ENCODE data around the gene NBPF15. TPM values are rescaled to one million over a fixed set of nuclear protein-coding genes. Genes with fewer than 3 reads are reported as not detected.
"Not testable (repeated sequence)": the region's sequence is repeated elsewhere in the genome, so short reads cannot be mapped to it uniquely, and the experiment has no call there.

The NBPF15 gene
- total and polyA plus RNA-seq, 9 of the 15 experiments (the other 6 are each of a cell fraction or from before 2014, with no cell fraction given): 1.8 to 13.2 (median 6.0) TPM

GRCh38 chr1:144412491-144413403 is 48.7 kb downstream of the NBPF15 start (continued):
- TF ChIP-seq GMEB1 (CRISPR knock-in tag; IDR thresholded peaks at IDR 0.05): peak; percentile 37; the same call in 1 of the 2 replicates
- peak; percentile 26 for TF ChIP-seq TAL1 (IDR thresholded peaks at IDR 0.05)
- TF ChIP-seq ESRRB (CRISPR knock-in tag; IDR thresholded peaks at IDR 0.05; ENCODE audit: borderline replicate concordance): peak; percentile 99
- not testable (repeated sequence) for TF ChIP-seq REST (IDR thresholded peaks at IDR 0.05; ENCODE audit: borderline replicate concordance)
- peak; percentile 91 for TF ChIP-seq REST (CRISPR knock-in tag; IDR thresholded peaks at IDR 0.05; ENCODE audit: low read depth)
- TF ChIP-seq E2F5 (CRISPR knock-in tag; IDR thresholded peaks at IDR 0.05): peak; percentile 97
- TF ChIP-seq ARNT (IDR thresholded peaks at IDR 0.05): peak; percentile 87 to 98
- TF ChIP-seq RNF219 (CRISPR knock-in tag; IDR thresholded peaks at IDR 0.05): peak; percentile 97
- TF ChIP-seq ZNF75A (CRISPR knock-in tag; IDR thresholded peaks at IDR 0.05): peak; percentile 86
- peak; percentile 99 for TF ChIP-seq RNF2 (IDR thresholded peaks at IDR 0.05)
- peak; percentile 42 for TF ChIP-seq U2AF1 (optimal IDR thresholded peaks at IDR 0.05; ENCODE audit: low read depth, low read length)
- peak; percentile 79; the same call in 1 of the 2 replicates for TF ChIP-seq ZNF76 (CRISPR knock-in tag; IDR thresholded peaks at IDR 0.05; ENCODE audit: borderline replicate concordance)

Measured in K562 (cell line).